Measurements from ENCODE around the gene ABCB1.
"Not testable (repeated sequence)": the region's sequence is repeated elsewhere in the genome, so short reads cannot be mapped to it uniquely, and the experiment has no call there.

- not testable (repeated sequence) for TF ChIP-seq CTCF, POLR2A (IDR thresholded peaks at IDR 0.05)
Observed at GRCh38 chr7:87469204-87469603, 131.5 kb downstream of the ABCB1 start.
